WTC11 (cell line): Measurements from ENCODE around the gene CD164L2.

Experiments used
- FOXK1 ChIP-seq: sonication (generic); formaldehyde crosslinking; IDR thresholded peaks from 2 replicates; pipeline ENCODE4 v1.8.0; 2022; ENCODE audit warnings: mild to moderate bottlenecking, moderate library complexity, missing genetic modification reagents
- HMGA2 ChIP-seq: fragments of 250-450 bp; sonication (Bioruptor Pico); IDR thresholded peaks from 2 replicates; pipeline ENCODE4 v1.4.0; 2021; ENCODE audit warnings: mild to moderate bottlenecking, moderate library complexity
- JAZF1 ChIP-seq: fragments of 250-450 bp; sonication (Bioruptor Pico); IDR thresholded peaks from 2 replicates; pipeline ENCODE4 v1.9.0; 2021; ENCODE audit warnings: moderate library complexity, mild to moderate bottlenecking, inconsistent platforms
- SOX15 ChIP-seq: fragments of 250-450 bp; sonication (Bioruptor Pico); IDR thresholded peaks from 2 replicates; pipeline ENCODE4 v1.9.0; 2021; ENCODE audit warnings: mild to moderate bottlenecking
- SP1 ChIP-seq: sonication (generic); formaldehyde crosslinking; conservative IDR thresholded peaks from 2 replicates; pipeline ENCODE4 v1.8.1; 2022; ENCODE audit warnings: missing genetic modification reagents
- TP53 ChIP-seq: sonication (generic); formaldehyde crosslinking; IDR thresholded peaks from 2 replicates; pipeline ENCODE4 v1.8.1; 2023; ENCODE audit warnings: mild to moderate bottlenecking, missing genetic modification reagents
- ZBTB21 ChIP-seq: sonication (generic); formaldehyde crosslinking; IDR thresholded peaks from 2 replicates; pipeline ENCODE4 v1.8.1; 2023; ENCODE audit warnings: mild to moderate bottlenecking, missing genetic modification reagents, borderline replicate concordance
- TF ChIP-seq, protein P1 (sequence below): fragments of 200-600 bp; IDR thresholded peaks from 2 replicates; pipeline ENCODE4 v1.8.0; 2022; ENCODE audit warnings: antibody characterized with exemption
- TF ChIP-seq, protein P2 (sequence below): sonication (generic); formaldehyde crosslinking; IDR thresholded peaks from 2 replicates; pipeline ENCODE4 v1.8.1; 2023; ENCODE audit warnings: mild to moderate bottlenecking, moderate library complexity, missing genetic modification reagents
- TF ChIP-seq, protein P3 (sequence below): sonication (generic); formaldehyde crosslinking; IDR thresholded peaks from 2 replicates; pipeline ENCODE4 v1.8.0; 2023; ENCODE audit warnings: missing genetic modification reagents, mild to moderate bottlenecking, borderline replicate concordance
- TF ChIP-seq, protein P4 (sequence below): sonication (generic); formaldehyde crosslinking; IDR thresholded peaks from 2 replicates; pipeline ENCODE4 v1.8.0; 2022; ENCODE audit warnings: mild to moderate bottlenecking, missing genetic modification reagents
- TF ChIP-seq, protein P5 (sequence below): sonication (generic); formaldehyde crosslinking; IDR thresholded peaks from 2 replicates; pipeline ENCODE4 v1.8.1; 2023; ENCODE audit warnings: mild to moderate bottlenecking, missing genetic modification reagents
- TF ChIP-seq, protein P6 (sequence below): sonication (generic); formaldehyde crosslinking; IDR thresholded peaks from 2 replicates; pipeline ENCODE4 v1.8.0; 2022; ENCODE audit warnings: mild to moderate bottlenecking, missing genetic modification reagents

DNA sequence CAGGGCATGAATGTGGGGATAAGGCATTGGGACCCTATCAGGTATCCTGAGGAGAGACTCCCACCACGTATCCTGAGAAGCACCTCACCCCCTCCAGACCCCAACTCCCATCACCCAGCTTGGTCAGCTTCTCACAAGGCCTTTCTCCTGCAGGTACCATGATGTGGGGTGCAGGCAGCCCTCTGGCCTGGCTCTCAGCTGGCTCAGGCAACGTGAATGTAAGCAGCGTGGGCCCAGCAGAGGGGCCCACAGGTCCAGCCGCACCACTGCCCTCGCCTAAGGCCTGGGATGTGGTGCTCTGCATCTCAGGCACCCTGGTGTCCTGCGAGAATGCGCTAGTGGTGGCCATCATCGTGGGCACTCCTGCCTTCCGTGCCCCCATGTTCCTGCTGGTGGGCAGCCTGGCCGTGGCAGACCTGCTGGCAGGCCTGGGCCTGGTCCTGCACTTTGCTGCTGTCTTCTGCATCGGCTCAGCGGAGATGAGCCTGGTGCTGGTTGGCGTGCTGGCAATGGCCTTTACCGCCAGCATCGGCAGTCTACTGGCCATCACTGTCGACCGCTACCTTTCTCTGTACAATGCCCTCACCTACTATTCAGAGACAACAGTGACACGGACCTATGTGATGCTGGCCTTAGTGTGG lies 10.6 kb upstream of the CD164L2 start:
- TF ChIP-seq, protein P1, sequence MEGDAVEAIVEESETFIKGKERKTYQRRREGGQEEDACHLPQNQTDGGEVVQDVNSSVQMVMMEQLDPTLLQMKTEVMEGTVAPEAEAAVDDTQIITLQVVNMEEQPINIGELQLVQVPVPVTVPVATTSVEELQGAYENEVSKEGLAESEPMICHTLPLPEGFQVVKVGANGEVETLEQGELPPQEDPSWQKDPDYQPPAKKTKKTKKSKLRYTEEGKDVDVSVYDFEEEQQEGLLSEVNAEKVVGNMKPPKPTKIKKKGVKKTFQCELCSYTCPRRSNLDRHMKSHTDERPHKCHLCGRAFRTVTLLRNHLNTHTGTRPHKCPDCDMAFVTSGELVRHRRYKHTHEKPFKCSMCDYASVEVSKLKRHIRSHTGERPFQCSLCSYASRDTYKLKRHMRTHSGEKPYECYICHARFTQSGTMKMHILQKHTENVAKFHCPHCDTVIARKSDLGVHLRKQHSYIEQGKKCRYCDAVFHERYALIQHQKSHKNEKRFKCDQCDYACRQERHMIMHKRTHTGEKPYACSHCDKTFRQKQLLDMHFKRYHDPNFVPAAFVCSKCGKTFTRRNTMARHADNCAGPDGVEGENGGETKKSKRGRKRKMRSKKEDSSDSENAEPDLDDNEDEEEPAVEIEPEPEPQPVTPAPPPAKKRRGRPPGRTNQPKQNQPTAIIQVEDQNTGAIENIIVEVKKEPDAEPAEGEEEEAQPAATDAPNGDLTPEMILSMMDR: no peak
- TF ChIP-seq, protein P2, sequence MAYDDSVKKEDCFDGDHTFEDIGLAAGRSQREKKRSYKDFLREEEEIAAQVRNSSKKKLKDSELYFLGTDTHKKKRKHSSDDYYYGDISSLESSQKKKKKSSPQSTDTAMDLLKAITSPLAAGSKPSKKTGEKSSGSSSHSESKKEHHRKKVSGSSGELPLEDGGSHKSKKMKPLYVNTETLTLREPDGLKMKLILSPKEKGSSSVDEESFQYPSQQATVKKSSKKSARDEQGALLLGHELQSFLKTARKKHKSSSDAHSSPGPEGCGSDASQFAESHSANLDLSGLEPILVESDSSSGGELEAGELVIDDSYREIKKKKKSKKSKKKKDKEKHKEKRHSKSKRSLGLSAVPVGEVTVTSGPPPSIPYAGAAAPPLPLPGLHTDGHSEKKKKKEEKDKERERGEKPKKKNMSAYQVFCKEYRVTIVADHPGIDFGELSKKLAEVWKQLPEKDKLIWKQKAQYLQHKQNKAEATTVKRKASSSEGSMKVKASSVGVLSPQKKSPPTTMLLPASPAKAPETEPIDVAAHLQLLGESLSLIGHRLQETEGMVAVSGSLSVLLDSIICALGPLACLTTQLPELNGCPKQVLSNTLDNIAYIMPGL (CRISPR knock-in tag): no peak
- TF ChIP-seq, protein P3, sequence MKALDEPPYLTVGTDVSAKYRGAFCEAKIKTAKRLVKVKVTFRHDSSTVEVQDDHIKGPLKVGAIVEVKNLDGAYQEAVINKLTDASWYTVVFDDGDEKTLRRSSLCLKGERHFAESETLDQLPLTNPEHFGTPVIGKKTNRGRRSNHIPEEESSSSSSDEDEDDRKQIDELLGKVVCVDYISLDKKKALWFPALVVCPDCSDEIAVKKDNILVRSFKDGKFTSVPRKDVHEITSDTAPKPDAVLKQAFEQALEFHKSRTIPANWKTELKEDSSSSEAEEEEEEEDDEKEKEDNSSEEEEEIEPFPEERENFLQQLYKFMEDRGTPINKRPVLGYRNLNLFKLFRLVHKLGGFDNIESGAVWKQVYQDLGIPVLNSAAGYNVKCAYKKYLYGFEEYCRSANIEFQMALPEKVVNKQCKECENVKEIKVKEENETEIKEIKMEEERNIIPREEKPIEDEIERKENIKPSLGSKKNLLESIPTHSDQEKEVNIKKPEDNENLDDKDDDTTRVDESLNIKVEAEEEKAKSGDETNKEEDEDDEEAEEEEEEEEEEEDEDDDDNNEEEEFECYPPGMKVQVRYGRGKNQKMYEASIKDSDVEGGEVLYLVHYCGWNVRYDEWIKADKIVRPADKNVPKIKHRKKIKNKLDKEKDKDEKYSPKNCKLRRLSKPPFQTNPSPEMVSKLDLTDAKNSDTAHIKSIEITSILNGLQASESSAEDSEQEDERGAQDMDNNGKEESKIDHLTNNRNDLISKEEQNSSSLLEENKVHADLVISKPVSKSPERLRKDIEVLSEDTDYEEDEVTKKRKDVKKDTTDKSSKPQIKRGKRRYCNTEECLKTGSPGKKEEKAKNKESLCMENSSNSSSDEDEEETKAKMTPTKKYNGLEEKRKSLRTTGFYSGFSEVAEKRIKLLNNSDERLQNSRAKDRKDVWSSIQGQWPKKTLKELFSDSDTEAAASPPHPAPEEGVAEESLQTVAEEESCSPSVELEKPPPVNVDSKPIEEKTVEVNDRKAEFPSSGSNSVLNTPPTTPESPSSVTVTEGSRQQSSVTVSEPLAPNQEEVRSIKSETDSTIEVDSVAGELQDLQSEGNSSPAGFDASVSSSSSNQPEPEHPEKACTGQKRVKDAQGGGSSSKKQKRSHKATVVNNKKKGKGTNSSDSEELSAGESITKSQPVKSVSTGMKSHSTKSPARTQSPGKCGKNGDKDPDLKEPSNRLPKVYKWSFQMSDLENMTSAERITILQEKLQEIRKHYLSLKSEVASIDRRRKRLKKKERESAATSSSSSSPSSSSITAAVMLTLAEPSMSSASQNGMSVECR (CRISPR knock-in tag): no peak
- TF ChIP-seq, protein P4, sequence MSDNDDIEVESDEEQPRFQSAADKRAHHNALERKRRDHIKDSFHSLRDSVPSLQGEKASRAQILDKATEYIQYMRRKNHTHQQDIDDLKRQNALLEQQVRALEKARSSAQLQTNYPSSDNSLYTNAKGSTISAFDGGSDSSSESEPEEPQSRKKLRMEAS (CRISPR knock-in tag): no peak
- TF ChIP-seq TP53 (no peak), SOX15 (CRISPR knock-in tag) (no peak), JAZF1 (no peak), FOXK1 (CRISPR knock-in tag) (no peak), ZBTB21 (no peak), SP1 (no peak), HMGA2 (CRISPR knock-in tag) (no peak)
- TF ChIP-seq, protein P5, sequence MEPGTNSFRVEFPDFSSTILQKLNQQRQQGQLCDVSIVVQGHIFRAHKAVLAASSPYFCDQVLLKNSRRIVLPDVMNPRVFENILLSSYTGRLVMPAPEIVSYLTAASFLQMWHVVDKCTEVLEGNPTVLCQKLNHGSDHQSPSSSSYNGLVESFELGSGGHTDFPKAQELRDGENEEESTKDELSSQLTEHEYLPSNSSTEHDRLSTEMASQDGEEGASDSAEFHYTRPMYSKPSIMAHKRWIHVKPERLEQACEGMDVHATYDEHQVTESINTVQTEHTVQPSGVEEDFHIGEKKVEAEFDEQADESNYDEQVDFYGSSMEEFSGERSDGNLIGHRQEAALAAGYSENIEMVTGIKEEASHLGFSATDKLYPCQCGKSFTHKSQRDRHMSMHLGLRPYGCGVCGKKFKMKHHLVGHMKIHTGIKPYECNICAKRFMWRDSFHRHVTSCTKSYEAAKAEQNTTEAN (CRISPR knock-in tag): no peak
- TF ChIP-seq, protein P6, sequence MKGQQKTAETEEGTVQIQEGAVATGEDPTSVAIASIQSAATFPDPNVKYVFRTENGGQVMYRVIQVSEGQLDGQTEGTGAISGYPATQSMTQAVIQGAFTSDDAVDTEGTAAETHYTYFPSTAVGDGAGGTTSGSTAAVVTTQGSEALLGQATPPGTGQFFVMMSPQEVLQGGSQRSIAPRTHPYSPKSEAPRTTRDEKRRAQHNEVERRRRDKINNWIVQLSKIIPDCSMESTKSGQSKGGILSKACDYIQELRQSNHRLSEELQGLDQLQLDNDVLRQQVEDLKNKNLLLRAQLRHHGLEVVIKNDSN (CRISPR knock-in tag): no peak
